Upper lobe of left lung (tissue), 4 donors: ENCODE results near the gene CRELD2.

Source experiments
- CTCF ChIP-seq, 6 experiments: fragments of 450-650 bp in 4 of 6; fragments of 200-600 bp in 2 of 6; sonication (generic) in 2 of 6; IDR thresholded peaks; one replicate each; pipeline ENCODE4 v1.5.1; 2016 to 2019; ENCODE audit warnings: antibody characterized with exemption in 6 of 6
- POLR2A ChIP-seq, 4 donors: fragments of 450-650 bp; IDR thresholded peaks; one replicate each; pipeline ENCODE4 v1.5.1; 2016 to 2017; ENCODE audit warnings: antibody characterized with exemption in 4 of 4, mild to moderate bottlenecking in 2 of 4

GRCh38 chr22:49906071-49906798 is 12.2 kb upstream of the CRELD2 start:
- TF ChIP-seq CTCF (IDR thresholded peaks at IDR 0.05), result no peak
- TF ChIP-seq POLR2A (IDR thresholded peaks at IDR 0.05), result no peak
